Ecto neural progenitor cell (in vitro differentiated cells): ENCODE measurements around the gene DIPK1C.

Source experiments
- DNase-seq: peaks from one replicate; pipeline ENCODE4 v3.0.0-alpha.2; 2018; ENCODE audit warnings: low spot score

The DIPK1C gene

GRCh38 chr18:74387383-74387782 is 69.7 kb downstream of the DIPK1C start:
- no peak for DNase-seq
